Peyer's patch (tissue), 4 donors: Measurements from ENCODE around the gene NPM1.

ENCODE experiments used
- CTCF ChIP-seq, 6 experiments: fragments of 450-650 bp in 4 of 6; fragments of 200-600 bp in 2 of 6; sonication (generic) in 1 of 6; IDR thresholded peaks; one replicate each; pipeline ENCODE4 v1.5.1; 2017 to 2019; ENCODE audit warnings: antibody characterized with exemption in 6 of 6, mild to moderate bottlenecking in 3 of 6, moderate library complexity in 1 of 6
- POLR2A ChIP-seq, 2 donors: fragments of 450-650 bp; IDR thresholded peaks; one replicate each; pipeline ENCODE4 v1.5.1; 2017; ENCODE audit warnings: antibody characterized with exemption in 2 of 2, mild to moderate bottlenecking in 2 of 2, moderate library complexity in 2 of 2

- no peak for TF ChIP-seq POLR2A (IDR thresholded peaks at IDR 0.05)
- TF ChIP-seq CTCF (IDR thresholded peaks at IDR 0.05): no peak
Observed at GRCh38 chr5:171437286-171437821, 49.7 kb downstream of the NPM1 start.
